Progenitor cell of endocrine pancreas (in vitro differentiated cells): Measurements from ENCODE around the gene GPR35. TPM values are rescaled to one million over a fixed set of nuclear protein-coding genes. Genes with fewer than 3 reads are reported as not detected.

ENCODE experiments used
- DNase-seq: peaks from one replicate; pipeline ENCODE4 v3.0.0; 2021; ENCODE audit warnings: low spot score; ENCODE audit not compliant: unreplicated experiment
- H3K27ac Mint-ChIP-seq: 2 replicates; pipeline ENCODE4 v1.8.0; 2021; ENCODE audit warnings: mild to moderate bottlenecking, moderate library complexity, mixed read lengths
- H3K27me3 Mint-ChIP-seq: 2 replicates; pipeline ENCODE4 v1.8.0; 2021; ENCODE audit warnings: mixed read lengths
- H3K36me3 Mint-ChIP-seq: 2 replicates; pipeline ENCODE4 v1.8.0; 2022; ENCODE audit warnings: mixed read lengths; ENCODE audit not compliant: insufficient read depth
- H3K4me1 Mint-ChIP-seq: 2 replicates; pipeline ENCODE4 v1.8.0; 2021; ENCODE audit warnings: low read depth, mixed read lengths
- H3K4me3 Mint-ChIP-seq: 2 replicates; pipeline ENCODE4 v1.8.0; 2021; ENCODE audit warnings: low read depth, mild to moderate bottlenecking, moderate library complexity, mixed read lengths
- H3K9me3 Mint-ChIP-seq: 2 replicates; pipeline ENCODE4 v1.8.0; 2021; ENCODE audit warnings: low read depth, mixed read lengths
- CTCF ChIP-seq: fragments of 200-600 bp; sonication (generic); IDR thresholded peaks from one replicate; pipeline ENCODE4 v1.5.0; 2021; ENCODE audit warnings: antibody characterized with exemption, mild to moderate bottlenecking; ENCODE audit not compliant: unreplicated experiment
- total RNA-seq: library from RNA; stranded (reverse); gene quantifications from 2 replicates; pipeline ENCODE4 v1.2.1, GENCODE V29; 2021

Gene GPR35
- total RNA-seq, 1 donor from 2014 or later, result 6.5 TPM

- peak overlapping the region; percentile 95 for H3K27ac Mint-ChIP-seq
- no peaks in the 10 kb centered on the region for H3K9me3 Mint-ChIP-seq
- no peaks in the 10 kb centered on the region for H3K27me3 Mint-ChIP-seq
These were observed 38.1 kb upstream of the GPR35 start for GRCh38 chr2:240586919-240587800.

GRCh38 chr2:240588006-240588655 lies 37.1 kb upstream of the GPR35 start:
- TF ChIP-seq CTCF, result no peak
- Mint-ChIP-seq H3K4me3 (peak overlapping the region; percentile 93), H3K27ac (peak overlapping the region; percentile 8), H3K4me1 (peaks cover 23% of the 10 kb centered on the region), H3K9me3 (no peaks in the 10 kb centered on the region), H3K36me3 (no peaks in the 10 kb centered on the region), H3K27me3 (no peaks in the 10 kb centered on the region)
- DNase-seq, result no peak

More at GRCh38 chr2:240586919-240587800, 38.1 kb upstream of the GPR35 start:
- H3K36me3 Mint-ChIP-seq, result peaks cover 1% of the 10 kb centered on the region
- peaks cover 23% of the 10 kb centered on the region for H3K4me1 Mint-ChIP-seq
- TF ChIP-seq CTCF, result no peak
- H3K4me3 Mint-ChIP-seq, result peak overlapping the region; percentile 93
- no peak for DNase-seq

GRCh38 chr2:240588669-240589068 lies 36.6 kb upstream of the GPR35 start:
- Mint-ChIP-seq H3K4me3 (peak overlapping the region; percentile 93), H3K27me3 (no peaks in the 10 kb centered on the region), H3K4me1 (peaks cover 23% of the 10 kb centered on the region), H3K36me3 (no peaks in the 10 kb centered on the region), H3K27ac (no peak overlapping the region), H3K9me3 (no peaks in the 10 kb centered on the region)
- no peak for TF ChIP-seq CTCF
- no peak for DNase-seq

GRCh38 chr2:240589375-240589774 lies 35.9 kb upstream of the GPR35 start:
- no peak for DNase-seq
- Mint-ChIP-seq H3K27ac (no peak overlapping the region), H3K27me3 (no peaks in the 10 kb centered on the region), H3K4me3 (no peak overlapping the region), H3K4me1 (peaks cover 23% of the 10 kb centered on the region), H3K36me3 (no peaks in the 10 kb centered on the region), H3K9me3 (no peaks in the 10 kb centered on the region)
- no peak for TF ChIP-seq CTCF

- H3K9me3 Mint-ChIP-seq, result no peaks in the 10 kb centered on the region
- H3K27ac Mint-ChIP-seq, result no peak overlapping the region
These were observed 35.3 kb upstream of the GPR35 start for GRCh38 chr2:240589850-240590525.

More at GRCh38 chr2:240589850-240590525, 35.3 kb upstream of the GPR35 start:
- no peak for TF ChIP-seq CTCF
- Mint-ChIP-seq H3K36me3 (no peaks in the 10 kb centered on the region), H3K27me3 (no peaks in the 10 kb centered on the region), H3K4me1 (peaks cover 19% of the 10 kb centered on the region), H3K4me3 (no peak overlapping the region)
- no peak for DNase-seq
